H1 (cell line): Measurements from ENCODE around the gene CDK5RAP2. TPM values are rescaled to one million over a fixed set of nuclear protein-coding genes. Genes with fewer than 3 reads are reported as not detected.

Experiments
- CTCF ChIA-PET: fragments of 300-600 bp; sonication (Branson Sonifier 250); formaldehyde crosslinking; loops from one replicate; lab custom pipeline; 2021; ENCODE audit not compliant: partially characterized antibody; lab: Charles Lee
- POLR2A ChIA-PET: fragments of 300-600 bp; sonication (Branson Sonifier 250); formaldehyde crosslinking; loops from one replicate; lab custom pipeline; 2021; ENCODE audit warnings: inconsistent platforms; ENCODE audit not compliant: partially characterized antibody; lab: Charles Lee
- DNase-seq, 2 experiments: peaks; one replicate each; pipeline versions ENCODE4 v3.0.0 to v3.0.0-alpha.2; 2010 to 2022; ENCODE audit warnings: low spot score in 2 of 2, low read depth in 1 of 2, mixed read lengths in 1 of 2
- FAIRE-seq: peaks from 2 replicates; lab custom pipeline; 2011; peaks lifted over from hg19 to GRCh38; lab: Jason Lieb, UNC
- H2AFZ ChIP-seq: 2 replicates; pipeline ENCODE4 v1.8.1; 2012; ENCODE audit warnings: low read length, inconsistent platforms
- H2AK5ac ChIP-seq: 2 replicates; pipeline ENCODE4 v1.6.1; 2013; ENCODE audit warnings: low read depth, low read length
- H2BK120ac ChIP-seq: replicated peaks from 2 replicates; pipeline ENCODE3; 2013; ENCODE audit warnings: low read depth, low read length, inconsistent platforms
- H2BK12ac ChIP-seq: 2 replicates; pipeline ENCODE4 v1.6.1; 2013; ENCODE audit warnings: low read depth, low read length
- H2BK15ac ChIP-seq: 2 replicates; pipeline ENCODE4 v1.6.1; 2013; ENCODE audit warnings: low read length
- H2BK20ac ChIP-seq: 2 replicates; pipeline ENCODE4 v1.6.1; 2013; ENCODE audit warnings: low read length
- H2BK5ac ChIP-seq: 2 replicates; pipeline ENCODE4 v1.6.1; 2013; ENCODE audit warnings: low read depth, low read length
- H3K14ac ChIP-seq: 2 replicates; pipeline ENCODE4 v1.6.1; 2013; ENCODE audit warnings: inconsistent platforms; ENCODE audit not compliant: insufficient read length
- H3K18ac ChIP-seq: 2 replicates; pipeline ENCODE4 v1.6.1; 2013; ENCODE audit warnings: low read length; ENCODE audit errors: extremely low read depth
- H3K23ac ChIP-seq: 2 replicates; pipeline ENCODE4 v1.6.1; 2013; ENCODE audit warnings: inconsistent platforms; ENCODE audit not compliant: insufficient read length
- H3K23me2 ChIP-seq: 2 replicates; pipeline ENCODE4 v1.6.1; 2013; ENCODE audit warnings: low read depth, low read length
- H3K27ac ChIP-seq: 2 replicates; pipeline ENCODE4 v1.6.1; 2011; ENCODE audit warnings: low read depth, low read length, inconsistent platforms
- H3K27me3 ChIP-seq, 4 experiments: replicated peaks in 1 of 4; 1 replicate in 1 of 4; 2 replicates in 3 of 4; pipeline versions ENCODE4 v1.6.1 to v1.8.1; 2011 to 2013; ENCODE audit warnings: low read length in 3 of 4, mild to moderate bottlenecking in 3 of 4, inconsistent platforms in 2 of 4, mixed read lengths in 2 of 4, moderate library complexity in 1 of 4; ENCODE audit not compliant: control insufficient read depth in 3 of 4, insufficient read depth in 3 of 4; ENCODE audit errors: extremely low read depth in 1 of 4
- H3K36me3 ChIP-seq, 4 experiments: 2 replicates each; pipeline versions ENCODE4 v1.6.1 to v1.8.1; 2011 to 2013; ENCODE audit warnings: mild to moderate bottlenecking in 4 of 4, low read length in 3 of 4, moderate library complexity in 2 of 4, control low read depth in 1 of 4, inconsistent platforms in 1 of 4; ENCODE audit not compliant: insufficient read depth in 4 of 4, control insufficient read depth in 2 of 4
- H3K4ac ChIP-seq: replicated peaks from 2 replicates; pipeline ENCODE3; 2013; ENCODE audit warnings: low read length, low read depth, mixed read lengths, inconsistent platforms; ENCODE audit not compliant: insufficient read length
- H3K4me1 ChIP-seq, 4 experiments: replicated peaks in 1 of 4; 1 replicate in 1 of 4; 2 replicates in 3 of 4; pipeline versions ENCODE4 v1.6.1 to v1.8.1; 2011 to 2013; ENCODE audit warnings: low read length in 3 of 4, inconsistent platforms in 2 of 4, mixed read lengths in 1 of 4; ENCODE audit not compliant: insufficient read depth in 4 of 4, control insufficient read depth in 3 of 4
- H3K4me2 ChIP-seq, 2 experiments: 2 replicates each; pipeline versions ENCODE4 v1.6.1 to v1.8.1; 2011 to 2013; ENCODE audit warnings: low read depth in 2 of 2, low read length in 2 of 2, control low read depth in 1 of 2, inconsistent platforms in 1 of 2, mild to moderate bottlenecking in 1 of 2; ENCODE audit not compliant: insufficient read depth in 1 of 2
- H3K4me3 ChIP-seq, 4 experiments: fragments of 200-600, 300-600 bp in 1 of 4; sonication (generic), shearing (Covaris generic), sonication (Bioruptor Twin) in 1 of 4; 2 replicates each; pipeline versions ENCODE4 v1.5.1 to v1.8.1; 2011 to 2016; ENCODE audit warnings: low read length in 4 of 4, low read depth in 3 of 4, control low read depth in 2 of 4, inconsistent platforms in 2 of 4, mild to moderate bottlenecking in 2 of 4, mixed read lengths in 1 of 4, moderate library complexity in 1 of 4; ENCODE audit not compliant: insufficient read depth in 2 of 4; ENCODE audit errors: extremely low read depth in 1 of 4
- H3K56ac ChIP-seq: replicated peaks from 2 replicates; pipeline ENCODE3; 2013; ENCODE audit warnings: low read depth, mild to moderate bottlenecking, mixed read lengths, low read length, inconsistent platforms; ENCODE audit not compliant: insufficient read length
- H3K79me1 ChIP-seq: 2 replicates; pipeline ENCODE4 v1.6.1; 2013; ENCODE audit warnings: low read depth, low read length, control low read depth
- H3K79me2 ChIP-seq, 2 experiments: 2 replicates each; pipeline versions ENCODE4 v1.6.1 to v1.8.1; 2012 to 2013; ENCODE audit warnings: low read length in 2 of 2, mild to moderate bottlenecking in 2 of 2, inconsistent platforms in 1 of 2; ENCODE audit not compliant: insufficient read depth in 2 of 2, control insufficient read depth in 1 of 2
- H3K9ac ChIP-seq, 4 experiments: replicated peaks in 1 of 4; 1 replicate in 1 of 4; 2 replicates in 3 of 4; pipeline versions ENCODE4 v1.6.1 to v1.8.1; 2011 to 2013; ENCODE audit warnings: low read depth in 3 of 4, low read length in 3 of 4, control low read depth in 2 of 4, mild to moderate bottlenecking in 2 of 4, moderate library complexity in 2 of 4, inconsistent platforms in 1 of 4; ENCODE audit errors: extremely low read depth in 1 of 4
- H3K9me3 ChIP-seq, 2 experiments: 2 replicates each; pipeline versions ENCODE4 v1.6.1 to v1.8.1; 2012 to 2013; ENCODE audit warnings: mild to moderate bottlenecking in 2 of 2, moderate library complexity in 2 of 2, control low read depth in 1 of 2, inconsistent platforms in 1 of 2, low read depth in 1 of 2, low read length in 1 of 2, mixed read lengths in 1 of 2; ENCODE audit not compliant: insufficient read depth in 2 of 2
- H4K20me1 ChIP-seq, 2 experiments: replicated peaks in 1 of 2; 2 replicates each; pipeline versions ENCODE3 to v1.8.1; 2011 to 2013; ENCODE audit warnings: inconsistent platforms in 2 of 2, low read length in 2 of 2, mild to moderate bottlenecking in 1 of 2; ENCODE audit not compliant: insufficient read depth in 2 of 2, control insufficient read depth in 1 of 2
- H4K5ac ChIP-seq: 2 replicates; pipeline ENCODE4 v1.6.1; 2013; ENCODE audit warnings: low read length, low read depth, mixed read lengths, inconsistent platforms; ENCODE audit not compliant: insufficient read length
- H4K8ac ChIP-seq: 2 replicates; pipeline ENCODE4 v1.8.0; 2013; ENCODE audit warnings: mild to moderate bottlenecking, moderate library complexity, low read length, inconsistent platforms; ENCODE audit not compliant: insufficient read depth; ENCODE audit errors: extremely low read depth
- H4K91ac ChIP-seq: replicated peaks from 2 replicates; pipeline ENCODE3; 2013; ENCODE audit warnings: low read length, mixed read lengths, inconsistent platforms; ENCODE audit not compliant: insufficient read length
- BACH1 ChIP-seq: IDR thresholded peaks from 2 replicates; pipeline ENCODE4 v1.6.1; 2012; ENCODE audit warnings: low read length, improper control_type of control experiment
- CREB1 ChIP-seq: IDR thresholded peaks from 2 replicates; pipeline ENCODE4 v1.6.1; 2012; ENCODE audit warnings: inconsistent platforms
- EP300 ChIP-seq, 2 experiments: IDR thresholded peaks; 1 replicate in 1 of 2; 2 replicates in 1 of 2; pipeline ENCODE4 v1.6.1; 2011 to 2012; ENCODE audit warnings: low read depth in 2 of 2, low read length in 2 of 2, mild to moderate bottlenecking in 2 of 2, borderline replicate concordance in 1 of 2, inconsistent platforms in 1 of 2, moderate library complexity in 1 of 2
- HDAC6 ChIP-seq: IDR thresholded peaks from one replicate; pipeline ENCODE4 v1.7.1; 2012; ENCODE audit warnings: low read depth, mild to moderate bottlenecking, inconsistent platforms, low read length, moderate library complexity
- KDM4A ChIP-seq: IDR thresholded peaks from one replicate; pipeline ENCODE4 v1.7.1; 2012; ENCODE audit warnings: low read depth, mild to moderate bottlenecking, moderate library complexity, low read length, inconsistent platforms; ENCODE audit not compliant: severe bottlenecking
- NANOG ChIP-seq: IDR thresholded peaks from 2 replicates; pipeline ENCODE4 v1.6.1; 2011; ENCODE audit warnings: low read length, low read depth, mild to moderate bottlenecking, inconsistent platforms; ENCODE audit not compliant: insufficient read depth, poor library complexity, severe bottlenecking
- POLR2A ChIP-seq, 2 experiments: IDR thresholded peaks; 1 replicate in 1 of 2; 2 replicates in 1 of 2; pipeline ENCODE4 v1.6.1; 2011; ENCODE audit warnings: low read depth in 2 of 2, low read length in 2 of 2, mild to moderate bottlenecking in 2 of 2; ENCODE audit errors: control extremely low read depth in 1 of 2
- RXRA ChIP-seq: IDR thresholded peaks from 2 replicates; pipeline ENCODE4 v1.6.1; 2011; ENCODE audit warnings: low read depth, mild to moderate bottlenecking, low read length, moderate library complexity; ENCODE audit not compliant: insufficient read depth
- SIRT6 ChIP-seq: IDR thresholded peaks from one replicate; pipeline ENCODE4 v1.7.1; 2012; ENCODE audit warnings: low read length, inconsistent platforms
- SP1 ChIP-seq: IDR thresholded peaks from 2 replicates; pipeline ENCODE4 v1.6.1; 2011; ENCODE audit warnings: low read depth, low read length
- WGBS, 2 experiments: shearing (Covaris generic) in 1 of 2; methylation state at CpG; one replicate each; pipeline versions ENCODE4 v1.1.6 to v1.1.7; 2013 to 2015; ENCODE audit warnings: low lambda C conversion rate in 2 of 2, mixed read lengths in 2 of 2, inconsistent platforms in 1 of 2, low coverage in 1 of 2, missing lambda C conversion rate in 1 of 2; ENCODE audit not compliant: insufficient replicate concordance in 2 of 2, insufficient coverage in 1 of 2, insufficient read length in 1 of 2; ENCODE audit errors: extremely low coverage in 1 of 2, missing lambda C conversion rate in 1 of 2; 5-methylcytosine and 5-hydroxymethylcytosine counted together
- polyA plus RNA-seq, 7 experiments: library from polyadenylated mRNA; depleted of rRNA in 3 of 7; stranded (reverse) in 5 of 7; unstranded in 2 of 7; fragments of >200 nt in 5 of 7; fragments of 200-250 nt in 2 of 7; gene quantifications; 1 replicate in 5 of 7; 2 replicates in 1 of 7; 4 replicates in 1 of 7; pipeline versions ENCODE4 v1.2.1 to v1.2.3, GENCODE V29; 2011 to 2013; ENCODE audit warnings: missing spikeins in 2 of 7, mixed read lengths in 2 of 7
- total RNA-seq: library from RNA; stranded (reverse); fragmentation: NEBNext Ultra II Directional; extraction: Animal tissue kit (Norgen Biotek cat#: 25700); gene quantifications from 2 replicates; pipeline ENCODE4 v1.2.1, GENCODE V29; 2021
- TF ChIP-seq, protein P1 (sequence below), 3 experiments: IDR thresholded peaks; 1 replicate in 2 of 3; 2 replicates in 1 of 3; pipeline versions ENCODE4 v1.5.1 to v1.6.1; 2011; ENCODE audit warnings: low read length in 3 of 3, mild to moderate bottlenecking in 3 of 3, inconsistent platforms in 2 of 3, low read depth in 1 of 3, moderate library complexity in 1 of 3; ENCODE audit not compliant: insufficient read depth in 1 of 3; ENCODE audit errors: control extremely low read depth in 1 of 3
- TF ChIP-seq, protein P2 (sequence below): IDR thresholded peaks from 2 replicates; pipeline ENCODE4 v1.6.1; 2011; ENCODE audit warnings: low read depth, mild to moderate bottlenecking, low read length; ENCODE audit not compliant: insufficient read depth

The CDK5RAP2 gene
- total and polyA plus RNA-seq, 2 of the 8 experiments (the other 6 are each of a cell fraction or from before 2014, with no cell fraction given), result 19.8 to 49.4 TPM

GRCh38 chr9:120345379-120345778, 234.6 kb downstream of the CDK5RAP2 start:
- no peak overlapping the region for H3K23ac ChIP-seq
- no peaks in the 10 kb centered on the region for H3K27me3 ChIP-seq
- TF ChIP-seq HDAC6 (no peak), EP300 (IDR thresholded peaks at IDR 0.05; ENCODE audit: borderline replicate concordance in 1 of 2, low read depth in 2 of 2, low read length in 2 of 2) (no peak), BACH1 (no peak), RXRA (no peak), SP1 (no peak), SIRT6 (no peak), POLR2A (IDR thresholded peaks at IDR 0.05; ENCODE audit: control extremely low read depth in 1 of 2, low read depth in 2 of 2, low read length in 2 of 2) (no peak), NANOG (no peak), KDM4A (no peak), CREB1 (no peak)
- TF ChIP-seq, protein P1, sequence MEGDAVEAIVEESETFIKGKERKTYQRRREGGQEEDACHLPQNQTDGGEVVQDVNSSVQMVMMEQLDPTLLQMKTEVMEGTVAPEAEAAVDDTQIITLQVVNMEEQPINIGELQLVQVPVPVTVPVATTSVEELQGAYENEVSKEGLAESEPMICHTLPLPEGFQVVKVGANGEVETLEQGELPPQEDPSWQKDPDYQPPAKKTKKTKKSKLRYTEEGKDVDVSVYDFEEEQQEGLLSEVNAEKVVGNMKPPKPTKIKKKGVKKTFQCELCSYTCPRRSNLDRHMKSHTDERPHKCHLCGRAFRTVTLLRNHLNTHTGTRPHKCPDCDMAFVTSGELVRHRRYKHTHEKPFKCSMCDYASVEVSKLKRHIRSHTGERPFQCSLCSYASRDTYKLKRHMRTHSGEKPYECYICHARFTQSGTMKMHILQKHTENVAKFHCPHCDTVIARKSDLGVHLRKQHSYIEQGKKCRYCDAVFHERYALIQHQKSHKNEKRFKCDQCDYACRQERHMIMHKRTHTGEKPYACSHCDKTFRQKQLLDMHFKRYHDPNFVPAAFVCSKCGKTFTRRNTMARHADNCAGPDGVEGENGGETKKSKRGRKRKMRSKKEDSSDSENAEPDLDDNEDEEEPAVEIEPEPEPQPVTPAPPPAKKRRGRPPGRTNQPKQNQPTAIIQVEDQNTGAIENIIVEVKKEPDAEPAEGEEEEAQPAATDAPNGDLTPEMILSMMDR (IDR thresholded peaks at IDR 0.05; ENCODE audit: control extremely low read depth in 1 of 3, insufficient read depth in 1 of 3, low read depth in 1 of 3, low read length in 3 of 3), result no peak
- TF ChIP-seq, protein P2, sequence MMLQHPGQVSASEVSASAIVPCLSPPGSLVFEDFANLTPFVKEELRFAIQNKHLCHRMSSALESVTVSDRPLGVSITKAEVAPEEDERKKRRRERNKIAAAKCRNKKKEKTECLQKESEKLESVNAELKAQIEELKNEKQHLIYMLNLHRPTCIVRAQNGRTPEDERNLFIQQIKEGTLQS, result no peak

More at GRCh38 chr9:120345379-120345778, 234.6 kb downstream of the CDK5RAP2 start:
- ChIA-PET CTCF (interaction anchor here (0.8 to 1.2 kb wide), 2 partner anchors 15 to 377 kb away, joined by 3 read pairs; no protein-coding TSS in a partner anchor), POLR2A (no interaction called here)
- Histone ChIP-seq H3K23me2 (no peaks in the 10 kb centered on the region), H3K79me2 (no peaks in the 10 kb centered on the region), H2BK15ac (no peak overlapping the region), H2BK120ac (no peak overlapping the region), H3K36me3 (no peaks in the 10 kb centered on the region), H4K91ac (no peak overlapping the region), H3K56ac (no peak overlapping the region), H3K4me3 (no peak overlapping the region), H2BK5ac (no peak overlapping the region), H4K8ac (no peak overlapping the region), H2AK5ac (no peak overlapping the region), H3K18ac (no peak overlapping the region), H3K79me1 (no peaks in the 10 kb centered on the region), H3K4me1 (peaks cover 3 to 12% (median 5%) of the 10 kb centered on the region in 4 experiments; a peak in 6 of 7 replicates), H3K9ac (no peak overlapping the region), H3K4me2 (no peak overlapping the region), H2BK12ac (no peak overlapping the region), H3K27ac (no peak overlapping the region), H4K20me1 (no peaks in the 10 kb centered on the region), H2BK20ac (no peak overlapping the region), H4K5ac (no peak overlapping the region), H2AFZ (0 out of 2 replicates have a peak overlapping the region, but pooled peaks have one; percentile 79), H3K9me3 (no peaks in the 10 kb centered on the region), H3K4ac (no peak overlapping the region), H3K14ac (no peak overlapping the region)
- FAIRE-seq, result no peak
- WGBS, 2 experiments, result 80% methylated on average over 2 of the region's 2 CpGs; no CpG with 5 or more reads in 1 of the 2 experiments
- DNase-seq, result no peak
